HUES6 (cell line): Measurements from ENCODE around the gene DGCR2.
"Not testable (repeated sequence)": the region's sequence is repeated elsewhere in the genome, so short reads cannot be mapped to it uniquely, and the experiment has no call there.

Experiments used
- H3K27ac ChIP-seq: 2 replicates; pipeline ENCODE4 v1.7.0; 2013; ENCODE audit warnings: low read depth, mild to moderate bottlenecking, low read length, inconsistent platforms
- H3K27me3 ChIP-seq: 2 replicates; pipeline ENCODE4 v1.6.1; 2013; ENCODE audit warnings: low read length; ENCODE audit not compliant: control insufficient read depth, insufficient read depth
- H3K36me3 ChIP-seq: 2 replicates; pipeline ENCODE4 v1.6.1; 2013; ENCODE audit warnings: low read length; ENCODE audit not compliant: control insufficient read depth, insufficient read depth
- H3K4me1 ChIP-seq: 2 replicates; pipeline ENCODE4 v1.6.1; 2013; ENCODE audit warnings: low read length; ENCODE audit not compliant: control insufficient read depth, insufficient read depth
- H3K4me3 ChIP-seq: 2 replicates; pipeline ENCODE4 v1.5.1; 2013; ENCODE audit warnings: low read depth, low read length
- H3K9ac ChIP-seq: one replicate; pipeline ENCODE4 v1.6.1; 2013; ENCODE audit warnings: mild to moderate bottlenecking, low read length
- H3K9me3 ChIP-seq: 2 replicates; pipeline ENCODE4 v1.6.1; 2013; ENCODE audit warnings: low read depth, low read length; ENCODE audit not compliant: control insufficient read depth, insufficient read depth

The DGCR2 gene

GRCh38 chr22:19075404-19075803 lies 46.8 kb downstream of the DGCR2 start:
- Histone ChIP-seq H3K9ac (no peak overlapping the region), H3K4me1 (no peaks in the 10 kb centered on the region), H3K36me3 (peaks cover 19% of the 10 kb centered on the region), H3K27ac (no peak overlapping the region), H3K9me3 (no peaks in the 10 kb centered on the region), H3K27me3 (no peaks in the 10 kb centered on the region), H3K4me3 (no peak overlapping the region)

DNA sequence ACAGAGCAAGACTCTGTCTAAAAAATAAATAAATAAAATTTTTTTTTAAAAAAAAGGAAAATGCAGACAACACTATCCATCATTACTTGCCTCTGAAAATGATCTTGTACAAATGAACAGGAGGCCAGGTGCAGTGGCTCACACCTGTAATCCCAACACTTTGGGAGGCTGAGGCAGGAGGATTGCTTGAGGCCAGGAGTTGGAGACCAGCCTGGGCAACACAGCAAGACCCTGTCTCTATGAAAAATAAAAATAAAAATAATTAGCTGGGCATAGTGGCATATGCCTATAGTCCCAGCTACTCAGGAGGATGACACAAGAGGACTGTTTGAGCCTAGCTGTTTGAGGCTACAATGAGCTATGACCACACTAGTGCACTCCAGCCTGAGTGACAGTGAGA lies 49.4 kb downstream of the DGCR2 start:
- peaks cover 28% of the 10 kb centered on the region for H3K36me3 ChIP-seq
- H3K9ac ChIP-seq, H3K27me3 ChIP-seq, H3K4me3 ChIP-seq, H3K4me1 ChIP-seq, H3K9me3 ChIP-seq, H3K27ac ChIP-seq: not testable (repeated sequence)

DNA sequence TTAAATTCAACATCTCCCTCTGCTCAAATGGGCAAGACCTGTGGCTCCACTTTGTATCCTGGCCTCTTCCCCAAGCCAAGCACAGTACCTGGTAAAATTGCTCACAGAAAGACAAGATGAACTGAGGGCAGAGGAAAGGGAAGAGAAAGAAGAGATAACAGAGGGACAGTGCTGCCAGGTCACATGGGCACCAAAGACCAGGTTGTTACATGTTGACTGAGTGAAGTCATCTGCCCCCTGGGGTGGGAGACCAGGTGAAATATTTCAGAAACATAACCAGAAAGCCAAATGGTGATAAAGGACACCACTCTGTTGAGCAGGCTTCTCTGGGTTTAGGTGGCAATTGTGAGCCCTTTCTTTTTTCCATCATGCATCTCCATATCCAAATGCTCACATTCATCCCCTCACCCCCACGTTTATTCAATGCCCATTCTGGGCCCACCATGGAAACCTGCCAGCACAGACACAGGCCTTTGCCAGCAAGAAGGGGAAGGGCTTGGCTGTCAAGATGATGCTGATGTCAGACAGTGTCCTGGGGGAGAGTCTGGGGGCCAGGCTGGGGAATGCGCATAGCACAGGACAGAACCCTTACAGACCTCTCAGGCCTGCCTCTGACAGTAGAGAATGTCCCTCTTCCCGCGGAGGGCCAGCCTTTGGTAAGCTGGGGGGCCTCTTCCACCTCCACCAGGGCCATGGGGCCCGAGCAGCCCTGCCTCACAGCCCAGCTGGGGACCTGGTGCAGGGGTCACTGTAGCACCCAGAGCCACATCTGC lies 51.6 kb downstream of the DGCR2 start:
- H3K9me3 ChIP-seq, result no peaks in the 10 kb centered on the region
- peak overlapping the region; percentile 39; the same call in 1 of the 2 replicates for H3K27ac ChIP-seq
- no peaks in the 10 kb centered on the region for H3K27me3 ChIP-seq
- peaks cover 47% of the 10 kb centered on the region for H3K36me3 ChIP-seq
- H3K4me3 ChIP-seq, result no peak overlapping the region
- H3K9ac ChIP-seq, result no peak overlapping the region
- H3K4me1 ChIP-seq, result no peaks in the 10 kb centered on the region

- no peaks in the 10 kb centered on the region for H3K27me3 ChIP-seq
- no peaks in the 10 kb centered on the region for H3K9me3 ChIP-seq
- no peak overlapping the region for H3K27ac ChIP-seq
- H3K36me3 ChIP-seq, result peaks cover 58% of the 10 kb centered on the region
- no peak overlapping the region for H3K4me3 ChIP-seq
- H3K9ac ChIP-seq, result no peak overlapping the region
- H3K4me1 ChIP-seq, result no peaks in the 10 kb centered on the region
Measured at GRCh38 chr22:19069451-19069850, 52.8 kb downstream of the DGCR2 start.

DNA sequence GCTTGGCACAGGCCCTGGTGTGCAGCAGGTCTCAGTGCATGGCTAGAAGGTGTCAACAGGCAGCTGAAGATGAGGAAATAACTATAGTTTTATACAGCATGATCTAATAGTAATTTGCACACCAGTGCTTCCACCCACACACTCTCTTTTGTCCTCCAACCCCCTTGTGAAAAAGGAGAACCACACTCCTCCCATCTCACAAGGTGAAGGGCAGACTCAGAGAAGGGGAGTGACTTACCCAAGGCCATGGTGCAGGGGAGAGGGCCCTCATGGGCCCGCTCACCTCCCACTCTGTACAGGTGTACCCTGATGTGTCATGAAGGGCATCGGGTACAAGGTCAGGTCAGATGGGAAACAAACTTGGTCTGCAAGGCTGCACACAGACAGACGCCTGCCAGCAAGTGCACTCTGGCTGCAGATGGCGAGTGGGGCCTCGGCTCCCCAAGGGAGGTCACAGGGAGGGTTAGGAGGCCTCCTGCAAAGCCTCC lies 53.4 kb downstream of the DGCR2 start:
- Histone ChIP-seq H3K36me3 (peaks cover 64% of the 10 kb centered on the region), H3K9me3 (no peaks in the 10 kb centered on the region), H3K4me1 (no peaks in the 10 kb centered on the region), H3K4me3 (no peak overlapping the region), H3K27ac (no peak overlapping the region), H3K27me3 (no peaks in the 10 kb centered on the region), H3K9ac (no peak overlapping the region)

- no peak overlapping the region for H3K27ac ChIP-seq
- H3K4me1 ChIP-seq, result no peaks in the 10 kb centered on the region
- no peak overlapping the region for H3K4me3 ChIP-seq
- no peaks in the 10 kb centered on the region for H3K9me3 ChIP-seq
- peak overlapping the region; percentile 8 for H3K9ac ChIP-seq
- peaks cover 72% of the 10 kb centered on the region for H3K36me3 ChIP-seq
- no peaks in the 10 kb centered on the region for H3K27me3 ChIP-seq
Measured at GRCh38 chr22:19067696-19068348, 54.4 kb downstream of the DGCR2 start.

DNA sequence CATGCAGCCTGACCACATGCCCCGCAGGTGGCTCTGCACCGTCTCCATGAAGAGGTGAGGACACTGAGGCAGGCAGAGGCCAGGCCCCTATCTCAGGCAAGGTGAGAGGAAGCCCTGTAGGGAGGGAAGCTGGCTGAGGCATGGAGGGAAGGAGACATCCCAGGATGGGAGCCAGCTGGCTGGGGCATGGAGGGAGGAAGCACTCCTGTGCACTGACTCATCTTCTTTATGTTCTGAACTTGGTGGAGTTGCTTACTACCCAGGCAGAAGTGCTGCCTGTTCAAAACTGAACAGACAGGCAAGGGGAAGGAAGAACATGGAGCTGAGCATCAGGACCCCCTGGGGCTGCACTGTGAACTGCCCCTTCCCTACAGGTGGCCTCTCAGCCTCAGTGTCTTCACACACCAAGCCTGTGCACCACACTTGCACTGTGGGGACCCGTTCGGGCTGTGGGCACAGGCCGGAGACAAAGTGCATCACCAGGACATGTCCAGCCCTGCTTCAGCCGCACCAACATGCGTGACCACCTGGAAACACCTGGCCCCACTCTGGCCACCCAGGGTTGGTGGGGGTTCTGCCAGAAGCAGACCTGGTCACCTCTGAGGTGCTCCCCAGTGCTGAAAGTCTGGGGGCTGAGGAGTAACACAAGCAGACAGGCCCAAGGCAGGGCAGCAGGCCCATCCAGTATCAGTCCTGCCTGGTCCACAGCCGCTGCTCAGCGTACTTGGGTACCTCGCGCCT lies 55.5 kb downstream of the DGCR2 start:
- no peak overlapping the region for H3K27ac ChIP-seq
- H3K36me3 ChIP-seq, result peaks cover 81% of the 10 kb centered on the region
- no peak overlapping the region for H3K4me3 ChIP-seq
- no peaks in the 10 kb centered on the region for H3K9me3 ChIP-seq
- H3K27me3 ChIP-seq, result no peaks in the 10 kb centered on the region
- no peaks in the 10 kb centered on the region for H3K4me1 ChIP-seq
- no peak overlapping the region for H3K9ac ChIP-seq

DNA sequence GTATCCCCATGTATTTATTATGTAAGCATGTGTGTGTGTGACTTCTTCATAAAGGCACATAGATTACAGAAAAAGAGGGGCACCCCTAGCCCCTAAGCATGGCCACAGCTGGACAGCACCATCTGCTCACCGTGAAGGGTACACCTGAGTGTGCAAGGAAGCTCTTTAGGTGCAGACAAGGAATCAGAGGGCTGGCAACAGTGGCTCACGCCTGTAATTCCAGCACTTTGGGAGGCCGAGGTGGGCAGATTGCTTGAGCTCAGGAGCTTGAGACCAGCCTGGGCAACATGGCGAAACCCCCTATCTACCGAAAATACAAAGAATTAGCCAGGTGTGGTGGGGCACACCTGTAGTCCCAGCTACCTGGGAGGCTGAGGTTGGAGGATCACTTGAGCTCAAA lies 56.3 kb downstream of the DGCR2 start:
- H3K4me1 ChIP-seq, result no peaks in the 10 kb centered on the region
- H3K9ac ChIP-seq, result no peak overlapping the region
- H3K4me3 ChIP-seq, result no peak overlapping the region
- no peak overlapping the region for H3K27ac ChIP-seq
- peaks cover 82% of the 10 kb centered on the region for H3K36me3 ChIP-seq
- no peaks in the 10 kb centered on the region for H3K9me3 ChIP-seq
- no peaks in the 10 kb centered on the region for H3K27me3 ChIP-seq

GRCh38 chr22:19065298-19065859 lies 56.8 kb downstream of the DGCR2 start:
- Histone ChIP-seq H3K4me3 (no peak overlapping the region), H3K36me3 (peaks cover 82% of the 10 kb centered on the region), H3K4me1 (no peaks in the 10 kb centered on the region), H3K27ac (no peak overlapping the region), H3K9me3 (no peaks in the 10 kb centered on the region), H3K9ac (no peak overlapping the region), H3K27me3 (no peaks in the 10 kb centered on the region)

DNA sequence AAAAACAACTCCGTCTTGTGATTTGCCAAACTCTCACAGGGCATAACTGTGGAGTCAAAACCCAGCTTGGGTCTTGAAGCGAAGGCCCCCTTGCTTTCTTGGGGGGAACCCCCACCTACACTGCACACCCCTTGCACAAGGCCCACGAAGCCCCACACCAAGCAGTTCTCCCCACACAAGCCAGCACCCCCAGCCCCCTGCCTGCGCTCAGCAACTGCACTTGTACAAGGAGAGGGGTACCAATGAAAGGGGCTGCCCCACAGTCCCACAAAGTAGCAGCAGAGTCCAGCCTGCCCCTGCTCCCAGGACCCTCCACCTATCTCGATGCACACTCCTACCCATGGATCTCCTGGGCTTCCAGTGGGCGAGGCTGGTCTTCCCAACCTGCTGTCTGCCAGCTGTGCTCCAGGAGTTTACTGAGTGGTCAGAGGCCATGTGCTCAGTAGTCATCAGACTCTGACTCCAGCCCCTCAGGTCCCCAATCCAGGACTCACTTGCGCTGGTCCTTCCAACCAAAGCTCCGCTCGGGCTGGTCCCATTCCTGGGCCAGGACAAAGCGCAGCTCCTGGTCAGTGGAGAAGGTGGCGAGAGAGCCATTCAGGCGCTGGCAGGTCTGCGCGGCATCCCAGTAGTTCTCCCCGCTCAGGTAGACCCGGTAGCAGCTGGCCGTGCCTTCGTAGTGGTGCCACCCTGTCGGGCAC lies 57.7 kb downstream of the DGCR2 start:
- no peaks in the 10 kb centered on the region for H3K27me3 ChIP-seq
- H3K9ac ChIP-seq, result no peak overlapping the region
- no peak overlapping the region for H3K27ac ChIP-seq
- H3K4me1 ChIP-seq, result no peaks in the 10 kb centered on the region
- H3K36me3 ChIP-seq, result peaks cover 83% of the 10 kb centered on the region
- no peaks in the 10 kb centered on the region for H3K9me3 ChIP-seq
- H3K4me3 ChIP-seq, result no peak overlapping the region
